ENCODE data around the gene ITGB1BP1.

DNA sequence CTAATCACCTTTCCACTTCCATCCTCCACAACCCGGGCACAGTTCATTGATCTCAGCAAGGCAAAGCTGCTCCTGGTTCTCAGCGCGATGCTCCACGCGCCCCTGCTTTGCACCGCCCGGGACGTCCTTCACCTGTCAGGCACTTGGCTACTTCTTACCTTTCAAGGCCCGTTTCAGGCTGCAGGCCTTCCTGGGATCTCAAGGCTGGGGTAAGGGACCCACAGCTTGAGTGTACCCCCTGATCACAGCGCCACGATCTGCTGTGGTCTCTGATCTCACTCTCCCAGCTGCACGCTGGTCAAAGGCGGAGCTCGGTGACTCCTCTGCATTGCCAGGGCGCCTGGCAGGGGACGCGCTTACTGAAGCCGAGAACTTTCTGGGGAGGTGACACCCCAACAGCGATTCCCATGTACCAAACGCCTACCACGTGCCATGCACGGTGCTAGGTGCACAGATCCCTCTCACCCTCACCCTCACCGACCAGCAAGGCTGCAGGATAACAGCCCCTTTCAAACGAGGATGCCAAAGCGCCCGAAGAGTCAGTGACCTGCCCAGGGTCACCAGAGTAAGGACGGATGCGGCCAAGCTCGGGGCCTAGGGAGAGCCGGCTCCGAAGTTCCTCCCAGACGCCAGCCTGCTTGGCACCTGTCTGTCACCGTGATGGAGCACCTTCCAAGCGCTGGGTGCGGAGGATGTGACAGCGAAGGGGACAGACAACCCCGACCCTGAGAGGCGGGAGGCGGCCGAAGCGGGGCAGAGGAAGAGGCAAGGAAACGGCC lies 818 bp downstream of the ITGB1BP1 start:
- TF ChIP-seq, protein P1, sequence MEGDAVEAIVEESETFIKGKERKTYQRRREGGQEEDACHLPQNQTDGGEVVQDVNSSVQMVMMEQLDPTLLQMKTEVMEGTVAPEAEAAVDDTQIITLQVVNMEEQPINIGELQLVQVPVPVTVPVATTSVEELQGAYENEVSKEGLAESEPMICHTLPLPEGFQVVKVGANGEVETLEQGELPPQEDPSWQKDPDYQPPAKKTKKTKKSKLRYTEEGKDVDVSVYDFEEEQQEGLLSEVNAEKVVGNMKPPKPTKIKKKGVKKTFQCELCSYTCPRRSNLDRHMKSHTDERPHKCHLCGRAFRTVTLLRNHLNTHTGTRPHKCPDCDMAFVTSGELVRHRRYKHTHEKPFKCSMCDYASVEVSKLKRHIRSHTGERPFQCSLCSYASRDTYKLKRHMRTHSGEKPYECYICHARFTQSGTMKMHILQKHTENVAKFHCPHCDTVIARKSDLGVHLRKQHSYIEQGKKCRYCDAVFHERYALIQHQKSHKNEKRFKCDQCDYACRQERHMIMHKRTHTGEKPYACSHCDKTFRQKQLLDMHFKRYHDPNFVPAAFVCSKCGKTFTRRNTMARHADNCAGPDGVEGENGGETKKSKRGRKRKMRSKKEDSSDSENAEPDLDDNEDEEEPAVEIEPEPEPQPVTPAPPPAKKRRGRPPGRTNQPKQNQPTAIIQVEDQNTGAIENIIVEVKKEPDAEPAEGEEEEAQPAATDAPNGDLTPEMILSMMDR (IDR thresholded peaks at IDR 0.05; ENCODE audit: insufficient read depth, low read length), result no peak
- no peak for TF ChIP-seq POLR2AphosphoS5 (IDR thresholded peaks at IDR 0.05; ENCODE audit: low read depth)
- TF ChIP-seq, protein P2, sequence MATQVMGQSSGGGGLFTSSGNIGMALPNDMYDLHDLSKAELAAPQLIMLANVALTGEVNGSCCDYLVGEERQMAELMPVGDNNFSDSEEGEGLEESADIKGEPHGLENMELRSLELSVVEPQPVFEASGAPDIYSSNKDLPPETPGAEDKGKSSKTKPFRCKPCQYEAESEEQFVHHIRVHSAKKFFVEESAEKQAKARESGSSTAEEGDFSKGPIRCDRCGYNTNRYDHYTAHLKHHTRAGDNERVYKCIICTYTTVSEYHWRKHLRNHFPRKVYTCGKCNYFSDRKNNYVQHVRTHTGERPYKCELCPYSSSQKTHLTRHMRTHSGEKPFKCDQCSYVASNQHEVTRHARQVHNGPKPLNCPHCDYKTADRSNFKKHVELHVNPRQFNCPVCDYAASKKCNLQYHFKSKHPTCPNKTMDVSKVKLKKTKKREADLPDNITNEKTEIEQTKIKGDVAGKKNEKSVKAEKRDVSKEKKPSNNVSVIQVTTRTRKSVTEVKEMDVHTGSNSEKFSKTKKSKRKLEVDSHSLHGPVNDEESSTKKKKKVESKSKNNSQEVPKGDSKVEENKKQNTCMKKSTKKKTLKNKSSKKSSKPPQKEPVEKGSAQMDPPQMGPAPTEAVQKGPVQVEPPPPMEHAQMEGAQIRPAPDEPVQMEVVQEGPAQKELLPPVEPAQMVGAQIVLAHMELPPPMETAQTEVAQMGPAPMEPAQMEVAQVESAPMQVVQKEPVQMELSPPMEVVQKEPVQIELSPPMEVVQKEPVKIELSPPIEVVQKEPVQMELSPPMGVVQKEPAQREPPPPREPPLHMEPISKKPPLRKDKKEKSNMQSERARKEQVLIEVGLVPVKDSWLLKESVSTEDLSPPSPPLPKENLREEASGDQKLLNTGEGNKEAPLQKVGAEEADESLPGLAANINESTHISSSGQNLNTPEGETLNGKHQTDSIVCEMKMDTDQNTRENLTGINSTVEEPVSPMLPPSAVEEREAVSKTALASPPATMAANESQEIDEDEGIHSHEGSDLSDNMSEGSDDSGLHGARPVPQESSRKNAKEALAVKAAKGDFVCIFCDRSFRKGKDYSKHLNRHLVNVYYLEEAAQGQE (IDR thresholded peaks at IDR 0.05; ENCODE audit: insufficient replicate concordance, low read depth), result no peak
- TF ChIP-seq SPI1 (IDR thresholded peaks at IDR 0.05; ENCODE audit: borderline replicate concordance, low read depth), result no peak
- TF ChIP-seq GABPA (IDR thresholded peaks at IDR 0.05; ENCODE audit: low read depth), result no peak

All from HL-60 (cell line).